ENCODE results near the gene RNF217.

- TF ChIP-seq CTCF (IDR thresholded peaks at IDR 0.05) (no peak), POLR2AphosphoS5 (IDR thresholded peaks at IDR 0.05; ENCODE audit: low read depth, low read length) (peak; percentile 54), REST (IDR thresholded peaks at IDR 0.05; ENCODE audit: insufficient read depth in 1 of 2, low read depth in 2 of 2, low read length in 1 of 2) (no peak), TCF7L2 (IDR thresholded peaks at IDR 0.05; ENCODE audit: low read depth, low read length) (0 out of 2 replicates have a peak, but pooled peaks have one; percentile 25), SIN3A (IDR thresholded peaks at IDR 0.05; ENCODE audit: borderline replicate concordance, insufficient read depth, low read depth, low read length) (peak; percentile 66; the same call in 1 of the 2 replicates)
These were observed at the start of gene RNF217 for GRCh38 chr6:124961777-124962638.
